ENCODE results near the gene TXNDC17. TPM values are rescaled to one million over a fixed set of nuclear protein-coding genes. Genes with fewer than 3 reads are reported as not detected.

The TXNDC17 gene
- total and polyA plus RNA-seq, 9 of the 15 experiments (the other 6 are each of a cell fraction or from before 2014, with no cell fraction given) = 108 to 759 (median 179) TPM

DNA sequence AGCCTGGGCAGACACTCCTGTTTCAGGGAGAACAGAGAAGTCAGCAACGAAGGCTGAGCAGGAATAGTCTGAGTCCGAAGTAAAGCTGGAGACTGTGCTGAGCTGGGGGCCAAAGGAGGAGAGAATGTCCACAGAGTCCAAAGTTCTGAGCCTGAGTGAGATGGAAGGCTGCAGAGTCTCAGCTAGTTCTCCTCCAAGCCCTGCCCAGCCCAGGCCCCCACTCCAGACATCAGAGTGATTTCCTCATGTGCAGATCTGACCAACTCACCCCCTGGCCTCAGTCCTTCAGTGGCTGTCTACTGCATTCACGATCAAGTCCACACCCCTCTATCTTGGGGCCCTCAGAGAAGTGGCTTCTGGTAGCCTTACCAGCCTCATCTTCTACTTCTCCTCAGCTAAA, 50.7 kb downstream of the TXNDC17 start:
- Histone ChIP-seq H3K36me3 (ENCODE audit: control insufficient read depth, insufficient read depth, low read length) (no peaks in the 10 kb centered on the region), H3K9ac (ENCODE audit: insufficient read depth in 1 of 2, low read depth in 2 of 2, low read length in 2 of 2) (no peak overlapping the region), H3K9me3 (replicated peaks; ENCODE audit: control insufficient read depth, insufficient read depth, low read depth, low read length) (no peaks in the 10 kb centered on the region), H3K27ac (ENCODE audit: extremely low read depth, low read depth, low read length) (no peak overlapping the region), H3K9me1 (ENCODE audit: control insufficient read depth, insufficient read depth, low read length) (no peaks in the 10 kb centered on the region), H3K4me2 (ENCODE audit: insufficient read depth, low read length) (no peak overlapping the region), H3K4me1 (replicated peaks in 1 of 2; ENCODE audit: control insufficient read depth in 2 of 2, insufficient read depth in 2 of 2, low read length in 2 of 2) (no peaks in the 10 kb centered on the region), H4K20me1 (replicated peaks; ENCODE audit: control insufficient read depth, insufficient read depth, low read length) (no peaks in the 10 kb centered on the region), H2AFZ (ENCODE audit: low read depth, low read length) (no peak overlapping the region), H3K4me3 (no peak overlapping the region), H3K27me3 (ENCODE audit: control insufficient read depth in 2 of 2, insufficient read depth in 2 of 2, low read length in 2 of 2) (peaks cover 5 to 44% of the 10 kb centered on the region in 2 experiments; a peak in 4 of 5 replicates), H3K79me2 (ENCODE audit: control insufficient read depth, insufficient read depth, low read length) (no peaks in the 10 kb centered on the region)
- FAIRE-seq = no peak
- in situ Hi-C loops (cut with MboI) (no loop called here), intact Hi-C loops (cut with micrococcal nuclease) (no loop called here)
- no peak for TF ChIP-seq ATF7 (IDR thresholded peaks at IDR 0.05)
- TF ChIP-seq, protein P1, sequence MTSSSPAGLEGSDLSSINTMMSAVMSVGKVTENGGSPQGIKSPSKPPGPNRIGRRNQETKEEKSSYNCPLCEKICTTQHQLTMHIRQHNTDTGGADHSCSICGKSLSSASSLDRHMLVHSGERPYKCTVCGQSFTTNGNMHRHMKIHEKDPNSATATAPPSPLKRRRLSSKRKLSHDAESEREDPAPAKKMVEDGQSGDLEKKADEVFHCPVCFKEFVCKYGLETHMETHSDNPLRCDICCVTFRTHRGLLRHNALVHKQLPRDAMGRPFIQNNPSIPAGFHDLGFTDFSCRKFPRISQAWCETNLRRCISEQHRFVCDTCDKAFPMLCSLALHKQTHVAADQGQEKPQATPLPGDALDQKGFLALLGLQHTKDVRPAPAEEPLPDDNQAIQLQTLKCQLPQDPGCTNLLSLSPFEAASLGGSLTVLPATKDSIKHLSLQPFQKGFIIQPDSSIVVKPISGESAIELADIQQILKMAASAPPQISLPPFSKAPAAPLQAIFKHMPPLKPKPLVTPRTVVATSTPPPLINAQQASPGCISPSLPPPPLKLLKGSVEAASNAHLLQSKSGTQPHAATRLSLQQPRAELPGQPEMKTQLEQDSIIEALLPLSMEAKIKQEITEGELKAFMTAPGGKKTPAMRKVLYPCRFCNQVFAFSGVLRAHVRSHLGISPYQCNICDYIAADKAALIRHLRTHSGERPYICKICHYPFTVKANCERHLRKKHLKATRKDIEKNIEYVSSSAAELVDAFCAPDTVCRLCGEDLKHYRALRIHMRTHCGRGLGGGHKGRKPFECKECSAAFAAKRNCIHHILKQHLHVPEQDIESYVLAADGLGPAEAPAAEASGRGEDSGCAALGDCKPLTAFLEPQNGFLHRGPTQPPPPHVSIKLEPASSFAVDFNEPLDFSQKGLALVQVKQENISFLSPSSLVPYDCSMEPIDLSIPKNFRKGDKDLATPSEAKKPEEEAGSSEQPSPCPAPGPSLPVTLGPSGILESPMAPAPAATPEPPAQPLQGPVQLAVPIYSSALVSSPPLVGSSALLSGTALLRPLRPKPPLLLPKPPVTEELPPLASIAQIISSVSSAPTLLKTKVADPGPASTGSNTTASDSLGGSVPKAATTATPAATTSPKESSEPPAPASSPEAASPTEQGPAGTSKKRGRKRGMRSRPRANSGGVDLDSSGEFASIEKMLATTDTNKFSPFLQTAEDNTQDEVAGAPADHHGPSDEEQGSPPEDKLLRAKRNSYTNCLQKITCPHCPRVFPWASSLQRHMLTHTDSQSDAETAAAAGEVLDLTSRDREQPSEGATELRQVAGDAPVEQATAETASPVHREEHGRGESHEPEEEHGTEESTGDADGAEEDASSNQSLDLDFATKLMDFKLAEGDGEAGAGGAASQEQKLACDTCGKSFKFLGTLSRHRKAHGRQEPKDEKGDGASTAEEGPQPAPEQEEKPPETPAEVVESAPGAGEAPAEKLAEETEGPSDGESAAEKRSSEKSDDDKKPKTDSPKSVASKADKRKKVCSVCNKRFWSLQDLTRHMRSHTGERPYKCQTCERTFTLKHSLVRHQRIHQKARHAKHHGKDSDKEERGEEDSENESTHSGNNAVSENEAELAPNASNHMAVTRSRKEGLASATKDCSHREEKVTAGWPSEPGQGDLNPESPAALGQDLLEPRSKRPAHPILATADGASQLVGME (CRISPR knock-in tag; IDR thresholded peaks at IDR 0.05) = no peak
- no peak for TF ChIP-seq ZNF696 (CRISPR knock-in tag; conservative IDR thresholded peaks at IDR 0.05)
- TF ChIP-seq, protein P2, sequence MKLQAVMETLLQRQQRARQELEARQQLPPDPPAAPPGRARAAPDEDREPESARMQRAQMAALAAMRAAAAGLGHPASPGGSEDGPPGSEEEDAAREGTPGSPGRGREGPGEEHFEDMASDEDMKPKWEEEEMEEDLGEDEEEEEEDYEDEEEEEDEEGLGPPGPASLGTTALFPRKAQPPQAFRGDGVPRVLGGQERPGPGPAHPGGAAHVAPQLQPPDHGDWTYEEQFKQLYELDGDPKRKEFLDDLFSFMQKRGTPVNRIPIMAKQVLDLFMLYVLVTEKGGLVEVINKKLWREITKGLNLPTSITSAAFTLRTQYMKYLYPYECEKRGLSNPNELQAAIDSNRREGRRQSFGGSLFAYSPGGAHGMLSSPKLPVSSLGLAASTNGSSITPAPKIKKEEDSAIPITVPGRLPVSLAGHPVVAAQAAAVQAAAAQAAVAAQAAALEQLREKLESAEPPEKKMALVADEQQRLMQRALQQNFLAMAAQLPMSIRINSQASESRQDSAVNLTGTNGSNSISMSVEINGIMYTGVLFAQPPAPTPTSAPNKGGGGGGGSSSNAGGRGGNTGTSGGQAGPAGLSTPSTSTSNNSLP (IDR thresholded peaks at IDR 0.05; ENCODE audit: borderline replicate concordance, low read depth, low read length) = no peak
- TF ChIP-seq ZBTB17 (CRISPR knock-in tag; IDR thresholded peaks at IDR 0.05) = no peak
- TF ChIP-seq PHF8 (IDR thresholded peaks at IDR 0.05; ENCODE audit: borderline replicate concordance, low read length) = no peak
- TF ChIP-seq, protein P3, sequence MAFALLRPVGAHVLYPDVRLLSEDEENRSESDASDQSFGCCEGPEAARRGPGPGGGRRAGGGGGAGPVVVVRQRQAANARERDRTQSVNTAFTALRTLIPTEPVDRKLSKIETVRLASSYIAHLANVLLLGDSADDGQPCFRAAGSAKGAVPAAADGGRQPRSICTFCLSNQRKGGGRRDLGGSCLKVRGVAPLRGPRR (CRISPR knock-in tag; IDR thresholded peaks at IDR 0.05) = no peak
- TF ChIP-seq CSDE1 (IDR thresholded peaks at IDR 0.05) = no peak
- no peak for TF ChIP-seq RCOR1 (IDR thresholded peaks at IDR 0.05; ENCODE audit: borderline replicate concordance in 1 of 2, low read depth in 2 of 2, low read length in 2 of 2)
- no peak for TF ChIP-seq BRD9 (IDR thresholded peaks at IDR 0.05; ENCODE audit: low read depth, partially characterized antibody)
- TF ChIP-seq CBX5 (IDR thresholded peaks at IDR 0.05; ENCODE audit: borderline replicate concordance, low read depth) = no peak
- ATAC-seq = no peak
- BruUV-seq (replicated peaks) = no TSS peak
- CTCF ChIA-PET (ENCODE audit: low intra/inter-chr PET ratio) = no interaction called here
- POLR2A ChIA-PET = no interaction called here
- 0% methylated on average over 3 of the region's 3 CpGs for WGBS (ENCODE audit: insufficient coverage, low coverage, missing lambda C conversion rate)
- no peak for DNase-seq (ENCODE audit: extremely low read depth in 1 of 4, low spot score in 3 of 4)

Measured in K562 (cell line).